ENCODE measurements around the gene MT1X.
"Not testable (repeated sequence)": the region's sequence is repeated elsewhere in the genome, so short reads cannot be mapped to it uniquely, and the experiment has no call there.

Gene MT1X

GRCh38 chr16:56672761-56673536 lies 9.3 kb upstream of the MT1X start:
- Histone ChIP-seq H3K27me3 (ENCODE audit: low read depth, low read length) (peaks cover 32% of the 10 kb centered on the region), H3K36me3 (replicated peaks; ENCODE audit: low read depth, low read length) (no peaks in the 10 kb centered on the region), H3K4me1 (ENCODE audit: low read length) (no peaks in the 10 kb centered on the region), H3K9ac (ENCODE audit: low read length) (no peak overlapping the region), H3K4me3 (ENCODE audit: low read length) (no peak overlapping the region), H3K79me2 (ENCODE audit: low read length) (no peaks in the 10 kb centered on the region), H2AFZ (ENCODE audit: low read depth, low read length) (no peak overlapping the region), H3K4me2 (ENCODE audit: low read length) (no peak overlapping the region), H4K20me1 (ENCODE audit: insufficient read depth, low read length) (no peaks in the 10 kb centered on the region), H3K27ac (ENCODE audit: low read length) (no peak overlapping the region), H3K9me3 (ENCODE audit: insufficient read depth, low read length) (no peaks in the 10 kb centered on the region)
- TF ChIP-seq CTCF (IDR thresholded peaks at IDR 0.05; ENCODE audit: low read depth, low read length): no peak
- no peak for TF ChIP-seq EZH2phosphoT487 (IDR thresholded peaks at IDR 0.05; ENCODE audit: low read depth)

GRCh38 chr16:56673921-56674320 lies 8.3 kb upstream of the MT1X start:
- H4K20me1 ChIP-seq (ENCODE audit: insufficient read depth, low read length): no peaks in the 10 kb centered on the region
- peaks cover 30% of the 10 kb centered on the region for H3K27me3 ChIP-seq (ENCODE audit: low read depth, low read length)
- H3K4me3 ChIP-seq (ENCODE audit: low read length): no peak overlapping the region
- TF ChIP-seq EZH2phosphoT487 (IDR thresholded peaks at IDR 0.05; ENCODE audit: low read depth) (no peak), CTCF (IDR thresholded peaks at IDR 0.05; ENCODE audit: low read depth, low read length) (peak; percentile 46)
- no peaks in the 10 kb centered on the region for H3K79me2 ChIP-seq (ENCODE audit: low read length)
- H3K4me2 ChIP-seq (ENCODE audit: low read length): no peak overlapping the region
- no peak overlapping the region for H3K9ac ChIP-seq (ENCODE audit: low read length)
- H3K27ac ChIP-seq (ENCODE audit: low read length): no peak overlapping the region
- H3K36me3 ChIP-seq (replicated peaks; ENCODE audit: low read depth, low read length): no peaks in the 10 kb centered on the region
- H3K9me3 ChIP-seq (ENCODE audit: insufficient read depth, low read length): no peaks in the 10 kb centered on the region
- no peaks in the 10 kb centered on the region for H3K4me1 ChIP-seq (ENCODE audit: low read length)
- no peak overlapping the region for H2AFZ ChIP-seq (ENCODE audit: low read depth, low read length)

- peaks cover 25% of the 10 kb centered on the region for H3K27me3 ChIP-seq (ENCODE audit: low read depth, low read length)
- not testable (repeated sequence) for H3K4me1 ChIP-seq (ENCODE audit: low read length); H3K79me2 ChIP-seq (ENCODE audit: low read length); H2AFZ ChIP-seq (ENCODE audit: low read depth, low read length); H3K9me3 ChIP-seq (ENCODE audit: insufficient read depth, low read length); H3K36me3 ChIP-seq (replicated peaks; ENCODE audit: low read depth, low read length); H4K20me1 ChIP-seq (ENCODE audit: insufficient read depth, low read length); H3K4me2 ChIP-seq (ENCODE audit: low read length); H3K27ac ChIP-seq (ENCODE audit: low read length); H3K4me3 ChIP-seq (ENCODE audit: low read length); H3K9ac ChIP-seq (ENCODE audit: low read length)
These were observed 7.7 kb upstream of the MT1X start for GRCh38 chr16:56674570-56674969.

GRCh38 chr16:56675685-56676210 lies 6.5 kb upstream of the MT1X start:
- Histone ChIP-seq H3K27me3 (ENCODE audit: low read depth, low read length) (peaks cover 13% of the 10 kb centered on the region; the same call in 1 of the 2 replicates), H3K79me2 (ENCODE audit: low read length) (no peaks in the 10 kb centered on the region), H3K9me3 (ENCODE audit: insufficient read depth, low read length) (no peaks in the 10 kb centered on the region), H3K4me3 (ENCODE audit: low read length) (peak overlapping the region; percentile 58), H3K9ac (ENCODE audit: low read length) (no peak overlapping the region), H4K20me1 (ENCODE audit: insufficient read depth, low read length) (no peaks in the 10 kb centered on the region), H2AFZ (ENCODE audit: low read depth, low read length) (no peak overlapping the region), H3K36me3 (replicated peaks; ENCODE audit: low read depth, low read length) (no peaks in the 10 kb centered on the region), H3K4me2 (ENCODE audit: low read length) (peak overlapping the region; percentile 47), H3K27ac (ENCODE audit: low read length) (no peak overlapping the region), H3K4me1 (ENCODE audit: low read length) (no peaks in the 10 kb centered on the region)
- no peak for TF ChIP-seq CTCF (IDR thresholded peaks at IDR 0.05; ENCODE audit: low read depth, low read length)
- no peak for TF ChIP-seq EZH2phosphoT487 (IDR thresholded peaks at IDR 0.05; ENCODE audit: low read depth)
